ENCODE results near the gene IWS1.
"Not testable (repeated sequence)": the region's sequence is repeated elsewhere in the genome, so short reads cannot be mapped to it uniquely, and the experiment has no call there.

The IWS1 gene

DNA sequence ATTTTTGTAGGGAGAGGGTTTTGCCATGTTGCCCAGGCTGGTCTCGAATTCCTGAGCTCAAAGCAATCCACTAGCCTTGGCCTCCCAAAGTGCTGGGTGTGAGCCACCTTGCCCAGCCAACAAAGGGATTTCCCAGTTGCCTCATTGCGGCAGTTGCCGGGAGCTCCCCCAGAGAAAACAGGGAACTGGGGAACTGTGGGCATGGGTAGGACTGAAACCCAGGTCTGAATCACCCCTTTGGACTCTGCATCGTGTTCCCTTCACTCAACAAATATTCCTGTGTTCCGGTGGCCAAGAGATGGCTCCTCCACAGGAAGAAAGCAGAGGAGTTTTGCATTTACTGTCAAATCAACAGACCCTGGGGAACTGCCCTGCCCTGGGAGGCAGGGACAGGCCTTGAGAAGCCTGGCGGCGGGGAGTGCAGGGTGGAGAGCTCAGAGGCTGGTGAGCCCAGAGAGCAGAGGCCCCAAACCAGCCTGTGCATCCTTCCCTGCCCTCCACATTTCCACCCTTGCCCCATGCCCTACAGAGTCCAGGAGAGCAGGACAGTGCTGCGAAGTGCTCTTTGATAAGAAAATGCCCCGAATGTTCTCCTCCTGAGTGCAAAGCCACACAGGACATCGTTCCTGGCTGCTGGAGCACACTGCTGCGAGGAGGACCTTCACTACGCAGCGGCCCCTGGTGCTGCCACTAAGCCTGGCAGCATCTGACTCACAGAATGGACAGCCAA, 34.1 kb upstream of the IWS1 start:
- DNase-seq: no peak

DNA sequence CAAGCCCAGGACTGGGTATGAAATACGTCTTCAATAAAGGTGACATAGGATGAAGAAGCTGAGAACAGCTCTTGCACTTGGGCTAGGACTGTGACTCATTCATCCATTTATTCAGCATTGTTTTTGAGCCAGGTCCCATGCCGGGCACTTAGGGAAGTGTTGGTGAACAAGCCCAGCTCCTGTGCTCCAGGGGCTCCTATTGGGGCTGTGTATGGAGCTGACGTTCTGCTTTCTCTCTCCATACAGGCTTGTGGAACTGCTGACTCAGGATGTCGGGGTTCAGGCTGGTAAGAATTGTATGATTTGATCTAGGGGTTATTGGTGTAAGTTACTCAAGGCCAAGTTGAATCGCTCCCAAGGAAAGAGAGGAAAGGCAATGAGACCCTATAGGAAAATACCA, 33.2 kb upstream of the IWS1 start:
- DNase-seq: no peak

DNA sequence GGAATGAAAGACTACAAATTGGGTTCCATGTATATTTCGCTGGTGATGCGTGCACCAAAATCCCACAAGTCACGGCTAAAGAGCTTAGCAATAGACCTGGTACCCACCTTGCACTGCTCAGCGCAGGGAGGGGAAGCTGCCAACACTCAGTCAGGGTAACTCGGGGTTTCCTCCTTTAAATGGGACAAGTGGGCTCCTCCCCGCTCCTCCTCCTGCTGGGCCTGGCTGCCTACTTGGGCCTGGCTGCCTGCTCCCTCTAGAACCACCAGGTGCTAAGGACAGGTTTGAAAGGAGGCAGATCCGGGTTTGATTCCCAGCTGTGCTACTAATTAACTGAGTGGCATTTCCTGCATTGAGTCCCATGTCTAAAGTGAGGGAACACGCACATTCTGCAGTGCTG, 32.6 kb upstream of the IWS1 start:
- DNase-seq: no peak

DNA sequence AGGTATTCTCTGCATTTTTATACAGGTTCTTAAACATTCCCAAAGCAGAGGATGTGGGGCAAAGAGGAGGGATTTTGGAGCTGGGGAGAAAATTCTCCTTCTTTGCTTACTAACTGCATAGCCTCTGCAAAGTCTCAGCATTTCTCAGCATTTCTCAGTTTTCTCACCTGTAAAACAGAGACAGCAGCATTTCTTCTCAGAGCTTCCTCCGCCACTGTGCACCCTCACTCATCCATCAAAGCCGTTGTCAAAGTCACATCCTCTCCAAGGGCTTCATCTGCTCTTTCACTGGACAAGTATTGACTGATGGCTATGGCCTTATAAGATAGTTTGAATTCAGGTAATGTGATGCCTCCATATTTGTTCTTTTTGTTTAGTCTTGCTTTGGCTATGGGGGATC, 26.6 kb upstream of the IWS1 start:
- DNase-seq: no peak

DNA sequence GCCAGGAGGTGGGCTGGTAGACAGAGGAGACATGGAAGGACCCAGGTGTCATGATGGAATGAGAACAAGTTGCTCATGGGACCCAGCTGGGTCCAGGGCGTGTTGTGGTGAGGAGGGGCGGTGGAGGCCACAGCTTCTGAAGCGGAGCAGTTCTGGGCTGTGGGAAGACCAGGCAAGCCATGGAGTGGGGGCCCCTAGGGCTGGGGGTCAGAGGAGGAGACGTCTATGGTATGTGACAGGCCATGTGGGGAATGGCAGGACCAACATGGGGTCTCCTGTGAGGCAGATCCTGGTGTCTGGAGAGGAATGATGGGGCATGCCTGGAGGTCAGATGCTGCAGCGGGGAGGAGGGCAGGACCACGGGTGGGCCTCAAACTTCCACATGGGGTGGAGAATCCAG, 26.0 kb upstream of the IWS1 start:
- no peak for DNase-seq

DNA sequence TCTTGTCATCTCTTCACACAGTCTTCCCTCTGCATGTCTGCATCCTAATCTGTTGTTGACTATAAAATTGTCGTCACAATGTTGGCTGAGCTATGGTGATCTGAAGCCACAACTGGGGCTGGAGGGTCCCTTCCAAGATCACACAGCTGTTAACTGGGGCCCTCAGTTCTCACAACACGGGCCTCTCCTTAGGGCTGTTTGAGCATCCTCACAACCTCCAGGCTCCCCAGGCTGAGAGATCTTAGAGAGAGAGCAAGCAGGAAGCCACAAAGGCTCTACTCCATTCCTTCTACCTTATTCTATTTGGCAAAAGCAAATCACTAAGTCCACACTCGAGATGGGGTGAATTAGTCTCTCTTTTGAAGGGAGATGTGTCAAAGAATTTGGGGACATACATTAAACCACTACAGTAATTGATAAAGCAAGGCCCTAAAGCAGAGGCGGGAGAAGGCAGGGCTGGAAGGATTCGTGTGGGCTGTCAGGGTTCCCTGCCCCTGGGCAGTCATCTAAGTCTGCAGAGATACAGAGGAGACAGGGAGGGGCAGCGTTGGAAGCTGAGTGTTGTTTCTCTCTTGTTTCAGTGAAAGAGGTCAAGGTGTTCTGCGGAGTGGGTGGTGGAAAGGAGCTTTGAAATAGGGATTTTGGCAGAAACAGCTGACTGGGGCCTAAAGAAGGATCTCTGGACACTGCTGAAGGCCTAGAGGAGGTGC, 25.1 kb upstream of the IWS1 start:
- no peak for DNase-seq

DNA sequence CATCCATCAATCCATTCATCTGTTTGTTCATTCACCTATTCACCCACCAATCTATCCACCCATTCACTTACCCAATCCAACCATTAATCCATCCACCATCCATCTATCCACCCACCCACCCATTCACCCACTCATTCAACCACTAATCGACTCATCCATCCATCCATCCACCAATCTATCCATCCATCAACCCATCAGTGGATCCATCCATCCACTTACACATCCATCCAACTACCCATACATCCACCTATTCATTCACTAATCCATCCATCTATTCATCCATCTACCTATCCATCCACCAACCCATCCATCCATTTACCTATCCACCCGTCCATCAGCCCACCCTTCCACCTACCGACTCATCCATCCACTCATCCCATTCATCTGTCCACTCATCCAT, 20.5 kb upstream of the IWS1 start:
- DNase-seq: no peak

DNA sequence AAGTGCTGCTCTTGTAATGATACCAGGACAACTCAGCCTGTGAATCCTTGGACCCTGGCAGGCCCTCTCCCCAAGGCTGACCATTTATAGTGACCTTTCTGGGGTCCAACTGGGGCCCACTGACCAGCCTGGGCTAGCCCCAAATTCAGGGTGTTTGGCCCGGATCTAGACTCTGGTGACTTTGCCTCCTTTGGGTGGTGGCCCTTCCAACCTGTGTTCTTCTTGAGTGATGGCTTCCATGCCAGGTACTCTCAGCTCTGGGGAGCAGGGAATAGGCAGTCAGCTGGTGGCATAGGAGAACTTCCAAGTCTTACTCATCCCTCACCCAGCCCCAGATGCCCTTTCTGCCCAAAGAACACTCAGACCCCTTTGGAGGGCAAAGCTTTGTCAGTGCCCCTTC, 19.5 kb upstream of the IWS1 start:
- DNase-seq: no peak

DNA sequence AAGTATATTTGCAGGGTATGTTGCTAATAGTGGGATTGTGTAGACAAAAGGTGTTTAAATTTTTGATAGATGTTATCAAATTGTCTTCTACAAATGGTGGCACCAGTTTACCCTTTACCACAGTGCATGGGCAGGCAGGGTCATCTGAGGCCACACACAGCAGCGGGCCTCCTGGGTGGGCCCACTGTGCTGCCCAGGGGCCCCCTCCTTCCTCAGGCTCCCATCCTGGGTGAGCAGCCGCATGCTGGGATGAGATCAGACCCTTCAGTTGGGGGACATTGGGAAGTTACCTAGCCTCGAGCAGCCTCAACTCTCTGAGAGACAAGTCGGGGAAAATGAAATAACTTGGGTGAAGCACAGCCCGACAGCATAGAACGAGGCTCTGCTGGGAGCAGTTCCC, 18.9 kb upstream of the IWS1 start:
- no peak for DNase-seq

DNA sequence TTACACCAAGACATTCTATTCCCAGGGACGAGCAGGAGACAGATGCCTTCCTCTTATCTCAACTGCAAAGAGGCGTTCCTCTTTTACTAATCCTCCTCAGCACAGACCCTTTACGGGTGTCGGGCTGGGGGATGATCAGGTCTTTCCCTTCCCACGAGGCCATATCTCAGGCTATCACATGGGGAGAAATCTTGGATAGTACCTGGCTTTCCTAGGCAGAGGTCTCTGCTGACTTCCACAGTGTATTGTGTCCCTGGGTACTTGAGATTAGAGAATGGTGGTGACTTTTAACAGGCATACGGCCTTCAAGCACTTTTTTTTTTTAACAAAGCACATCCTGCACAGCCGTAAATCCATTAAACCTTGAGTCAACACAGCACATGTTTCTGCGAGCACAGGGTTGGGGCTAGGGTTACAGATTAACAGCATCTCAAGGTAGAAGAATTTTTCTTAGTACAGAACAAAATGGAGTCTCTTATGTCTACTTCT, 16.8 kb upstream of the IWS1 start:
- not testable (repeated sequence) for DNase-seq

DNA sequence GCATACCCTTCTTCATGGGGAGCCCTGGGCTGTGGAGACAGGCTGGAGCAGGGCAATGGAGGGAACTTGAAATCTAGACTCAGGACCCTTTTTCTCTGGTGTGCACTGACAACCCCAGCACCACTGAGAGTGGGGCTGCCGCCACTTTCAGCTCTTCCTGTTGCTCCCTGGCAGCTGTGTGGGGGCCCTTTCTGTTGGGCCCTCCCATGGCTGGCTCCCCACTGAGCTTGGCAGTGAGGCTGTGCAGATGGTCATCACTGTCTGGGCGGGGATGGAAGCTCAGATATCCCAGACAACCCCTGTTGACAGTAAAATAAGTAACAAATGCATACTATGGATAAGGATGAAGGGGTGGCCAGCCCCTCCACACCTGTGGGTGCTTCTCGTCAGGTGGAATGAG, 15.9 kb upstream of the IWS1 start:
- no peak for DNase-seq

DNA sequence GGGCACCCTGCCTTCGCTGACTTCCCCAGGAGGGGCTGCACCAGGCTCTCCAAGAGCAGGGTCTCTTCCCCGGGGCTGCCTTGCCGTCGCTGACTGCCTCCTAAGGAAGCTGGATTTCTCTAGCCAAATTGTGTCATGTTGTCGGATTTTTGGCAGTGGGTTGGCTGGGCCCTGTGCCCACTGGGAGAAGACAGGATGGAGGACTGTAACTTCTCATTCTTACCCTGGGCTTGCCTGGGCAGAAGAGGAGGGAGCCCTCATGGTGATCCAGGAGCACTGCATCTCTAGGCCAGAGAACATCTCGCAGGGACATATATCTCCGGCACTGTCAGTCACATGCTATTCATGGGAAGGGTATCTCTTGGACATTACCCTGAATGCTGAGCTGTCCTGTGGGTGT, 15.5 kb upstream of the IWS1 start:
- DNase-seq: no peak

DNA sequence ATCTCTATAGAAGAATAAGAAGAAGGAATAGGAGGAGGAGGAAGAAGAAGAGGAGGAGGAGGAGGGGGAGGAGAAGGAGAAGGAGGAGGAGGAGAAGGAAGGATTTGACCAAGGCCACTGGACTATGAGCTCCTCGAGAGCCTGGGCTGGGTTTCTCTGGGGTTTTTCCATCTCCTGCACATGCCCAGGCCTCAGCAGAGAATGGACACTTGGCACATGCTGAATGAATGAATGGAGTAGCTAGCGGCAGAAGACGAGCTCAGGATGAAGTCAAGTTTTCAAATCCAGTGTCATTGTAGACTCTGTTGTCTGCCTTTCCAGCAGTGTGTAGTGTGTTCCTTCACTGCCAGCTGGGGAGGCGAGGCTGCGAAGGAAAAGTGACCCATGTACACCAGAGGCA, 11.4 kb upstream of the IWS1 start:
- DNase-seq: no peak

DNA sequence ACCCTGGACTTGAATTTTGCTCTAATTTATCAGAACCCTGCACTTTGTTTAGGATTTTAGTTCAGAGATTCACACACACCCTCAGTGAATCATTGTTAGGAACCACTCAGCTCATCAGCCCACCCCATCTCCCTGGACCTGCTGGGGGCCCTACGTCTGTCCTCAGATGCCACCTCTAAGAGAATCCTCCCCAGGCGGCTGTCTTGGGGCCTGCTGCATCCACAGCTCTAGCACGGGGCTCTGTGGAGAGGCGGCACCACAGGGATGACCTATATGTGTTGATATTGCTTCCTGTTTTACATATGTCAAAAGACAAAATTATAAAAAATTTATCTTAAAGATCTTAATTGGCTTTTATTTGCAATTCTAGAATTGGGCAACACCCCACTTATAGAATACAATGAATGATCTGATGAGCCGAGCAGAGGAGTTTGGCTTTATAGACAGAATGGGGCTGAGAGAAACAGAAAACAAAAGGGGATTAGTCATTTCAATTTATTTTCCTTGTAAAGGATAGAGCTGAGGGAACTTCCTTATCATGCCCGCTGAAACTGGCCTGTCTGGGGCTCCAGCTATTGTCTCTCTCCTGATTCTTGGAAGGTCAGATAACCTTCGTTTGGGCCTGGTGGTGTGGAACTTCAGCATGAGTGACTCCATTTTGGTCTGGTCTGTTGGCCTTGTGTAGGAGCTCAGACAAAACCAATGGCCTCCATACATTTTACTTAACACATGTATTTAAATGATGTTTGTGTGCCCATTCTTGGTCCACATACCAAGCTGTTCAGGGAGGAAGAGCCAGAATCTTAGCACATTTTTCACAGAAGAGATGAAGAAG, 10.6 kb upstream of the IWS1 start:
- DNase-seq: no peak

DNA sequence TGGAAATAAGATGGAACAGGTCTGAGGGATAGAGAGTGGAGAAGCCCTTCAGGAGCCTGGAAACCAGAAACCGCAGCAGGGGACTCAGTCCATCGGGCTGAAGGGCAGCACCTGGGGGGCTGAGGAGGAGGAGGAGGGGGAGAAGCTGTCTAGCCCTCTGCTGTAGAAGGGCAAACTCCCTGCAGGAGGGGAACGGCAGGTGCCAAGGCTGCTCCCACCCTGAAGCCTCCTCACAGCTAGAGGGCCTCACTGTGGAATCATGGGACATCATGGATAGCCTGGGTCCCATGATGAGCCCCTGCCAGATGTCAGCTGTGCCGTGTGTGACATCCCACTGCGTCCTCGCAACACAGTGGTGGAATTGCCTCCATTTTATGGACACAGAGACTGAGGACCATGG, 9.6 kb upstream of the IWS1 start:
- DNase-seq: no peak

DNA sequence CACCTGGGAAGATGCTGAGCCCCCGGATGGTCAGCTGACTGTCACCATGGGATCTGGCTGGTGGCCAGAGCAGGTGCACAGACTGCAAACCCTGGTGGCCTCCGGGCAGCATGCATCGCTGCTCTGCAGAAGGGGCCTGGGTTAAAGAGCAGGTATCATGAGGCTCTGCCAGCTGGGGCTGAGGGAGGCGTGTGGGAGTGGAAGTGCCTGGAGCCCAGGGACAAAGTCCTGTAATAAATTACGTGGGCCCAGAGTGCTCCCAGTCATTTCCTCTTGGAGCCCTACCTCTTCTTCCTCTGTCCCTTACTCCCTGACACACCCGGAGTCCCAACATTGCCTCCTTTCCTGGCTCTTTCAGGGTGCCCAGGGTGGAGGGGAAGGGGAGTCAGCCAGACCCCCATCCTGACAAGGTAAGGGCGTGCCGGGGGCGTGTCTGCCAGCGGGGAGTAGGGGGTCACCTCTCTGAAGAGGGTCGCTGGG, 9.2 kb upstream of the IWS1 start, which contains the start of gene MYO7B:
MYO7B (plus strand) TSS at position 262 of the 480 bp plus-strand sequence. CDS start 24,040 bp downstream, outside the sequence.
- no peak for DNase-seq

DNA sequence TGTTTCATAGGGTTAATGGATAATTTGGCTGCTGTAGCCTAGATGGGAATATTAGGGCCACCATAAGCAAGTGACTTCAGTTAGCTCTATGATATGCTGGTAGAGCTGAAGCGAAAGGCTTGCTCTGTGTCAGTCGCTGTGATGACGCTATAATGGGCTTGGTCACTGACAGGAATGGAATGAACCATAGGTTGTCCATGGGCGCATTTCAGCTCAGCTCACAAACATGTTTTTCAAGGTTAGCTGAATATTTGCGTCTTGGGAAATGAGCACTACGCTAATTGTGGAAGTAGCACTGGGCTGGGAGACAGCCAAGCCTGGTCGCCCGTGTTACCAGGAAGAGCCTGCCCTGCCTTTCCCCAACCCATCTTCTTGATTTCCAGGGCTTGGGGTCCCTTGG, 6.0 kb upstream of the IWS1 start:
- DNase-seq: no peak

DNA sequence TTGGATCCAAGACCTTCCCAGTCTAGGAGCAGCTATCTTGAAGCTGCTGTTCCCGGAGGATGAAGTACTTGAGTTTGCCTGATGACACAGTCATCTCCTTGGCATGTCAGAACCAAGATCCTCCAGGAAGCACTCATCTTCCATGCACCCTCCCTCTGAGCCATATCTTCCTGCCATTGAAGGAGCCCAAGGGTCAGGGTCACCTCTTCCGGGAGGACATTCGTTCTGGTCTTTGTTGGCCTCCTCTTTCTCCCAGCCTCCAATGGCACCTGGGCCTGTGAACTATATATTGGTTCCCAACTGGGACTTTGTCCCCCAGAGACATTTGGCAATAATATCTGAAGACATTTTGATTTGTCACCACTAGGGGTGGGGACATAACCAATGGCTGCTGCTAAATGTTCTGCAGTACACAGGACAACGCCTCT, 4.9 kb upstream of the IWS1 start:
- DNase-seq: no peak

DNA sequence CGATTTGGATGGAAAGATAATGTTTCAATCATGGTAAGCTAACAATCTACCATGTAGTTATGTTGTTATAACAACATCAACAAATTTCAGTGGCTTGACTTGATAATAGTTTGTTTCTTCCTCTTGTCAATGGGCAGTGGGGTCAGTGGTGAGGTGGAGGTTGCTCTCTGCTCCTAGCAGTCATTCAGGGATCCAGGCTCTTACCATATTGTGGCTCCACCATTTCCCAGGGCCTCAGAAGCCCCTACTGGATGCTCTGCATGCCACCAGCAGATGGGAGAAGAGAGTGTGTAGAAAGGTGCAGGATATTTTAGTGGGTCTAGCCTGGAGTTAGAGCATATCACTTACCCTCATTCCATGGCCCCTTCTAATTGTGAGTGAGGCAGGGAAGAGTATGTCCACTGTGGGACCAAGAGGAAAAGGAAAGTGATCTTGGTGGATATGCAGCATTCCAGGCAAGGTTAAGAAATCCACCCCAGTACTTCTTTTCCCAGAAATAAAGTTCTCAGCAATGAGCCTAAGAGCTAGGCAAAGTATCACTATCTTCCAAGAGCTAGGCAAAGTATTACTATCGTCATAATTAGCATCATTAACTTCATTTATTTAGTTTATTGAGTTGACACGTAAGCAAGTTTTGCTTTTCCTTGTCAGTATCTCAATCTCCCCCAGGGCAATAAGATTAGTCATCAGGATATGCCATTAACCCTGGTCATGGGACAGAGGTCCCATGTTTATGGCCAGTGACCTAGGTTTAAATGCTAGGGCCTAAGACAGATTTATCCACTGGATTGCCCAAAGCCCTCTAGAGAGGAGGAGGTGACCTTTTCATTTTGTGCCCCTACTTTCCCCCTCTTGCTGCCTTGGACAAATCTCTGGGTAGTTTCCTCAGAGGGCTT, 4.2 kb upstream of the IWS1 start:
- DNase-seq: no peak

DNA sequence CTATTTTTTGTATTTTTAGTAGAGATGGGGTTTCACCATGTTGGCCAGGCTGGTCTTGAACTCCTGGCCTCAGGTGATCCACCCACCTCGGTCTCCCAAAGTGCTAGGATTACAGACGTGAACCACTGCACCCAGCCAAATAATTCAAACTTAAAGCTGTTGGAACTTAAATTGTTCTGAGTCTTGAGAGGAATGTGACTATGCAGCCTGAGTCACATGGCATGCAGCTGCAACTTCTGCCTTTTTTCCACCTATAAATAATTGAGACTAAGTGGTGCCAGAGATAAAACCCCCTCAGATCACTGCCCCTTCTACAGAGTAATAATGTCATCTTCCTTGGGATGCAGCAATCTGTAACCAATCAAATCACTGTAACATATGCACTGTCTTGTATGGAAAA, 3.1 kb upstream of the IWS1 start:
- not testable (repeated sequence) for DNase-seq

DNA sequence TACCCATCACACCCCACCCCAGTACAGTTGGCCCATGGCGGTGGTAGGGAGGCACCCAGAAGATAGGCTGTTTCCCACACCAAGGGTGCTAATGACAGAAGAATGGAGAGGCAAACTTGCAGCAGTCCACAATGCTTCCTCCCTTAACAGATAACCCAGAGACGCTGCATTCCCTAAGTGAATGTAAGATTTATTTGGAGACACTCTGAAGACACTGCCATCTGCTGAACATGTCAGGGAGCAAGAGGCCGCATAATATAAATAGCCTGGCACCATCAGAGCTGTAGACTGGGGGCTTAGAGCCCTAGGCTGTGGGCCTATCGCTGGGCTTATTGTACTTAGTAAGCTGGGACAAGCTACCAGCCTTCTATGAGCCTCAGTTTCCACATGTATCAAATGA, 2.2 kb upstream of the IWS1 start:
- DNase-seq: no peak

All from NCI-H1694 (cell line).